Liver (tissue), 2 donors: ENCODE measurements around the gene EBLN2.

Experiments used
- CTCF ChIP-seq: fragments of 150-350 bp; IDR thresholded peaks from 2 replicates; pipeline ENCODE4 v1.5.1; 2017; ENCODE audit warnings: improper control_type of control experiment, low read depth, low read length; ENCODE audit not compliant: missing input control
- FOXA2 ChIP-seq: IDR thresholded peaks from 2 replicates; pipeline ENCODE4 v1.6.1; 2016; ENCODE audit warnings: antibody characterized with exemption
- TF ChIP-seq, protein P1 (sequence below): IDR thresholded peaks from 2 replicates; pipeline ENCODE4 v1.6.1; 2016; ENCODE audit warnings: antibody characterized with exemption
- donor health status: healthy.

DNA sequence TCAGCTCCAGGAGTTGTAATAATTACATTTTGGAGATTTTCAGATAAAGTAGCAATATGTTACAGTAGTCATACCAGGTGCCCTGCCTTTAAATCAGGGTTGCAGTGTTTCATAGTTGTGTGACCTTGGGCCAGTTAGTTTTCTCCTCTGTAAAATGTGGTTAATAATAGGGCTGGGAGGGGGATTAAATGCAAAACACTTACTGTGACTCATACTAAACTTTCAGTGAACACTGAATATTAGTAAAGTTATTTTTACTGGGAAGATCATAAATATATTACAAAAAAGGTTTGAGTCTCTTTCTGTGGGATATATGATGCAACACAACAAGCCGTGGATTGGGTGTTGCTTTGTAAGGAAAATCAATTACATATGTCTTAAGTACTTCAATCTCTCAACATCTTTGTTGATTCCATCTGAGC is 1.1 kb upstream of the EBLN2 start:
- TF ChIP-seq CTCF (no peak), FOXA2 (no peak)
- TF ChIP-seq, protein P1, sequence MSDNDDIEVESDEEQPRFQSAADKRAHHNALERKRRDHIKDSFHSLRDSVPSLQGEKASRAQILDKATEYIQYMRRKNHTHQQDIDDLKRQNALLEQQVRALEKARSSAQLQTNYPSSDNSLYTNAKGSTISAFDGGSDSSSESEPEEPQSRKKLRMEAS: no peak
